ENCODE data around the gene ITLN1.
"Not testable (repeated sequence)": the region's sequence is repeated elsewhere in the genome, so short reads cannot be mapped to it uniquely, and the experiment has no call there.

Gene ITLN1

GRCh38 chr1:160883581-160884513 is 1.1 kb downstream of the ITLN1 start:
- Histone ChIP-seq H3K9ac (ENCODE audit: low read depth, low read length) (no peak overlapping the region), H3K79me2 (ENCODE audit: insufficient read depth, low read length) (no peaks in the 10 kb centered on the region), H3K4me1 (ENCODE audit: insufficient read depth, low read length) (no peaks in the 10 kb centered on the region), H3K9me3 (ENCODE audit: insufficient read depth, low read length, severe bottlenecking) (no peaks in the 10 kb centered on the region), H2AFZ (ENCODE audit: low read depth, low read length) (no peak overlapping the region), H3K27me3 (ENCODE audit: insufficient read depth, low read length, poor library complexity) (no peaks in the 10 kb centered on the region), H3K36me3 (ENCODE audit: insufficient read depth, low read length) (no peaks in the 10 kb centered on the region), H3K4me3 (ENCODE audit: low read depth in 1 of 2, low read length in 2 of 2) (no peak overlapping the region), H3K4me2 (ENCODE audit: insufficient read depth, low read length) (no peak overlapping the region), H4K20me1 (ENCODE audit: insufficient read depth, low read length) (no peaks in the 10 kb centered on the region), H3K27ac (ENCODE audit: low read length) (no peak overlapping the region)
- TF ChIP-seq EZH2 (IDR thresholded peaks at IDR 0.05; ENCODE audit: borderline replicate concordance, low read depth, low read length, severe bottlenecking), result no peak
- no peak for TF ChIP-seq CTCF (IDR thresholded peaks at IDR 0.05; ENCODE audit: borderline replicate concordance, extremely low read depth, low read length, poor library complexity, severe bottlenecking)
- no peak for ATAC-seq (ENCODE audit: insufficient read depth, low read depth)
- no peak for DNase-seq

- no peaks in the 10 kb centered on the region for H3K27me3 ChIP-seq (ENCODE audit: insufficient read depth, low read length, poor library complexity)
- no peaks in the 10 kb centered on the region for H3K9me3 ChIP-seq (ENCODE audit: insufficient read depth, low read length, severe bottlenecking)
Observed at GRCh38 chr1:160882582-160882981, 2.4 kb downstream of the ITLN1 start.

GRCh38 chr1:160881264-160881663 is 3.7 kb downstream of the ITLN1 start:
- not testable (repeated sequence) for DNase-seq; ATAC-seq (ENCODE audit: insufficient read depth, low read depth); H3K27me3 ChIP-seq (ENCODE audit: insufficient read depth, low read length, poor library complexity); H3K4me3 ChIP-seq (ENCODE audit: low read depth in 1 of 2, low read length in 2 of 2); H3K27ac ChIP-seq (ENCODE audit: low read length); H3K4me1 ChIP-seq (ENCODE audit: insufficient read depth, low read length); H3K9ac ChIP-seq (ENCODE audit: low read depth, low read length); H3K36me3 ChIP-seq (ENCODE audit: insufficient read depth, low read length); H4K20me1 ChIP-seq (ENCODE audit: insufficient read depth, low read length); H3K79me2 ChIP-seq (ENCODE audit: insufficient read depth, low read length); H2AFZ ChIP-seq (ENCODE audit: low read depth, low read length); H3K9me3 ChIP-seq (ENCODE audit: insufficient read depth, low read length, severe bottlenecking); H3K4me2 ChIP-seq (ENCODE audit: insufficient read depth, low read length)

More at GRCh38 chr1:160882582-160882981, 2.4 kb downstream of the ITLN1 start:
- no peak overlapping the region for H3K27ac ChIP-seq (ENCODE audit: low read length)
- H3K4me2 ChIP-seq (ENCODE audit: insufficient read depth, low read length), result no peak overlapping the region
- H2AFZ ChIP-seq (ENCODE audit: low read depth, low read length), result no peak overlapping the region
- no peak overlapping the region for H3K9ac ChIP-seq (ENCODE audit: low read depth, low read length)
- H4K20me1 ChIP-seq (ENCODE audit: insufficient read depth, low read length), result no peaks in the 10 kb centered on the region
- DNase-seq, result no peak
- no peak for TF ChIP-seq CTCF (IDR thresholded peaks at IDR 0.05; ENCODE audit: borderline replicate concordance, extremely low read depth, low read length, poor library complexity, severe bottlenecking)
- no peak for TF ChIP-seq EZH2 (IDR thresholded peaks at IDR 0.05; ENCODE audit: borderline replicate concordance, low read depth, low read length, severe bottlenecking)
- H3K79me2 ChIP-seq (ENCODE audit: insufficient read depth, low read length), result no peaks in the 10 kb centered on the region
- H3K4me3 ChIP-seq (ENCODE audit: low read depth in 1 of 2, low read length in 2 of 2), result no peak overlapping the region
- H3K4me1 ChIP-seq (ENCODE audit: insufficient read depth, low read length), result no peaks in the 10 kb centered on the region
- H3K36me3 ChIP-seq (ENCODE audit: insufficient read depth, low read length), result no peaks in the 10 kb centered on the region
- no peak for ATAC-seq (ENCODE audit: insufficient read depth, low read depth)

DNA sequence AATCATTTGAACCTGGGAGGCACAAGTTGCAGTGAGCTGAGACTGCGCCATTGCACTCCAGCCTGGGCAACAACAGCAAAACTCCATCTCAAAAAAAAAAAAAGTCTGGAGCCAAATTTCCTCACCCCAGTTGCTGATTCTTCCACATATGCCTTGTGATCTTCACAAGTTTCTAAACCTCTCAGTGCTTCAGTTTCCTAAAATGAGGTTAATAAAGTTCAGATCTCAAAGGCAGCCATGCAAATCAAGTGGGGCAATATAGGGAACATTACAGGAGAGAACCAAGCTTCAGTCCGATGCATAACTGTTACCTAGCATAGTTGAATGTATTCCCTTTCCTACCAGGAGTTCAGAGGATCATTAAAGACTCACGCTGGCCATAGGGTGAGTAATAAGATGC is 4.8 kb downstream of the ITLN1 start:
- no peaks in the 10 kb centered on the region for H3K4me1 ChIP-seq (ENCODE audit: insufficient read depth, low read length)
- no peak overlapping the region for H3K4me3 ChIP-seq (ENCODE audit: low read depth in 1 of 2, low read length in 2 of 2)
- DNase-seq, result no peak
- no peak for ATAC-seq (ENCODE audit: insufficient read depth, low read depth)
- H2AFZ ChIP-seq (ENCODE audit: low read depth, low read length), result no peak overlapping the region
- no peak overlapping the region for H3K4me2 ChIP-seq (ENCODE audit: insufficient read depth, low read length)
- H4K20me1 ChIP-seq (ENCODE audit: insufficient read depth, low read length), result no peaks in the 10 kb centered on the region
- no peaks in the 10 kb centered on the region for H3K27me3 ChIP-seq (ENCODE audit: insufficient read depth, low read length, poor library complexity)
- no peak overlapping the region for H3K9ac ChIP-seq (ENCODE audit: low read depth, low read length)
- no peak overlapping the region for H3K27ac ChIP-seq (ENCODE audit: low read length)
- H3K36me3 ChIP-seq (ENCODE audit: insufficient read depth, low read length), result no peaks in the 10 kb centered on the region
- TF ChIP-seq EZH2 (IDR thresholded peaks at IDR 0.05; ENCODE audit: borderline replicate concordance, low read depth, low read length, severe bottlenecking) (no peak), CTCF (IDR thresholded peaks at IDR 0.05; ENCODE audit: borderline replicate concordance, extremely low read depth, low read length, poor library complexity, severe bottlenecking) (no peak)
- H3K9me3 ChIP-seq (ENCODE audit: insufficient read depth, low read length, severe bottlenecking), result no peaks in the 10 kb centered on the region
- no peaks in the 10 kb centered on the region for H3K79me2 ChIP-seq (ENCODE audit: insufficient read depth, low read length)
